Natural killer cell (primary cell): ENCODE measurements around the gene EPHB6. TPM values are rescaled to one million over a fixed set of nuclear protein-coding genes. Genes with fewer than 3 reads are reported as not detected.

Source experiments
- ATAC-seq, 3 donors: fragments of 150-1000 bp in 2 of 3; fragments of 200-7000 bp in 1 of 3; cut with Tn5 transposase; 1 replicate in 1 of 3; 2 replicates in 2 of 3; pipeline ENCODE4 v1.10.0; 2021; ENCODE audit warnings: mild to moderate bottlenecking in 2 of 3, moderate library complexity in 2 of 3
- DNase-seq, 2 donors: peaks; one replicate each; pipeline versions ENCODE4 v3.0.0 to v3.0.0-alpha.2; 2013 to 2021; ENCODE audit warnings: mixed read lengths in 1 of 2
- H3K27ac ChIP-seq: one replicate; pipeline ENCODE4 v1.5.1; 2013; ENCODE audit warnings: mild to moderate bottlenecking, low read length
- H3K27me3 ChIP-seq: one replicate; pipeline ENCODE4 v1.6.1; 2013; ENCODE audit warnings: low read length; ENCODE audit not compliant: control insufficient read depth, insufficient read depth
- H3K36me3 ChIP-seq: one replicate; pipeline ENCODE4 v1.6.1; 2013; ENCODE audit warnings: low read length; ENCODE audit not compliant: control insufficient read depth, insufficient read depth
- H3K4me1 ChIP-seq: one replicate; pipeline ENCODE4 v1.6.1; 2013; ENCODE audit warnings: low read length; ENCODE audit not compliant: control insufficient read depth, insufficient read depth
- H3K4me3 ChIP-seq: one replicate; pipeline ENCODE4 v1.5.1; 2013; ENCODE audit warnings: low read length
- H3K9me3 ChIP-seq: one replicate; pipeline ENCODE4 v1.6.1; 2013; ENCODE audit warnings: low read length; ENCODE audit not compliant: control insufficient read depth, insufficient read depth
- H3K27ac Mint-ChIP-seq, 2 donors: one replicate each; pipeline ENCODE4 v1.8.0; 2022; ENCODE audit warnings: mild to moderate bottlenecking in 2 of 2, mixed read lengths in 2 of 2, moderate library complexity in 1 of 2
- H3K27me3 Mint-ChIP-seq, 2 donors: one replicate each; pipeline ENCODE4 v1.8.0; 2022; ENCODE audit warnings: low read depth in 2 of 2, mixed read lengths in 2 of 2
- H3K36me3 Mint-ChIP-seq: one replicate; pipeline ENCODE4 v1.8.0; 2022; ENCODE audit warnings: mixed read lengths
- H3K4me1 Mint-ChIP-seq, 2 donors: one replicate each; pipeline ENCODE4 v1.8.0; 2022; ENCODE audit warnings: mixed read lengths in 2 of 2
- H3K4me3 Mint-ChIP-seq: one replicate; pipeline ENCODE4 v1.8.0; 2022; ENCODE audit warnings: mild to moderate bottlenecking, moderate library complexity, mixed read lengths
- H3K9me3 Mint-ChIP-seq, 2 donors: one replicate each; pipeline ENCODE4 v1.8.0; 2022; ENCODE audit warnings: mixed read lengths in 2 of 2
- CTCF ChIP-seq: fragments of 200-600 bp; IDR thresholded peaks from one replicate; pipeline ENCODE4 v1.8.0; 2022; ENCODE audit warnings: antibody characterized with exemption
- WGBS: methylation state at CpG from one replicate; pipeline ENCODE4 v1.1.7; 2013; ENCODE audit warnings: missing lambda C conversion rate; ENCODE audit not compliant: insufficient coverage; 5-methylcytosine and 5-hydroxymethylcytosine counted together
- intact Hi-C: fragments of 100-400 bp; cut with micrococcal nuclease; formaldehyde crosslinking; loops from one replicate; pipeline ENCODE4 v1.14.2; 2022
- total RNA-seq, 4 donors: library from RNA; stranded (reverse); fragments of 120-200 nt in 1 of 4; gene quantifications; one replicate each; pipeline versions ENCODE4 v1.2.3 to v1.2.4, GENCODE V29; 2013 to 2022

The EPHB6 gene
- total RNA-seq, 3 donors from 2014 or later (not counting 1 experiment from before 2014, with no cell fraction given): 2.3 to 6.8 (median 6.5) TPM

DNA sequence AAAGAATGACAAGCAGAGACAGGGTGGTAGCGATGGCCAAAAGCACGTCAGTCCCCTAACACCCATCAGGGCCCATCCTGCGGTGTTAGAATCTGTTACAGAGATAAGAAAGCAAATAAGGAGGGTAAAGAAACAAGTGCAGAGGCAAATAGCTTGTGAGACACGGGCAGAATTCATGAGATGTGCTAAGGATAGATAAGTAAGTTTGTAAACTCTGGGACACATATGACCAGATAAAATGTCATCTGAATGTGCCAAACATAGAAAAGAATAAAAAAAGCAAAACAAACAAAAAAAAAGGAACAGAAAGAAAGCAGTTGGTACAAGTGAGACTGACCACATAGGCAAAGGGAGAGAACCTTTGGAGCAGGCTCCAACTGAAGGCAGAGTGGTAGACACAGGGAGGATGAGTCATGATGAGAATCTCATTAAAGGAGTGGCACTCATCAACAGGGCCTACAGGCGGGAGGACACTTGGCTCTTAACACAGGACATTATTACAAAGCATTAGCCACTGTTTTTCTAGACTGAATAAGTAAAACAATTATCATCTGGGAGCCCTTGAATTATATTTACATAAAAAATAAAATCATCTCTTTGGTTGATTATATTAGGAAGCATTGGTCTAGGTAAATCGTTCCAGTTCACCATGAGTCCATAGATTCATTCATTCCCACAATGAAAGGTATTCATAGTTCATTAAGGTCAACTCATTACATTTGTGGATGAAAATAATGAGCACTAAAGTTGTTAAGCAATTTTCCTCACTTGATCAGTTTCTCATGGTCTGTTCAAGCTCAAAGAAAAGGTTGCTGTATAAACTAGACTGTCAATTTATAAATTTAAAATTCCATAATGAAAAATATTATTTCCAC, 21.5 kb upstream of the EPHB6 start:
- Mint-ChIP-seq H3K4me1 (no peaks in the 10 kb centered on the region), H3K36me3 (no peaks in the 10 kb centered on the region), H3K27me3 (peaks cover 4 to 17% of the 10 kb centered on the region in 2 donors), H3K4me3 (no peak overlapping the region), H3K27ac (no peak overlapping the region), H3K9me3 (no peaks in the 10 kb centered on the region)
- ATAC-seq: peak in 1 of 3 donors; percentile 3
- no peaks in the 10 kb centered on the region for H3K27me3 ChIP-seq
- H3K4me3 ChIP-seq: no peak overlapping the region
- intact Hi-C loops: loop anchor here (10.0 kb wide), 1 partner anchor 59 kb away; the partner anchor contains the start of gene PRSS2
- no peaks in the 10 kb centered on the region for H3K9me3 ChIP-seq
- no peak overlapping the region for H3K27ac ChIP-seq
- no peak for DNase-seq
- no peak for TF ChIP-seq CTCF
- H3K4me1 ChIP-seq: no peaks in the 10 kb centered on the region
- 78% methylated on average over 4 of the region's 6 CpGs for WGBS
- H3K36me3 ChIP-seq: no peaks in the 10 kb centered on the region

GRCh38 chr7:142835487-142835886, 19.4 kb upstream of the EPHB6 start:
- DNase-seq: peak in 1 of 2 donors; percentile 58

DNA sequence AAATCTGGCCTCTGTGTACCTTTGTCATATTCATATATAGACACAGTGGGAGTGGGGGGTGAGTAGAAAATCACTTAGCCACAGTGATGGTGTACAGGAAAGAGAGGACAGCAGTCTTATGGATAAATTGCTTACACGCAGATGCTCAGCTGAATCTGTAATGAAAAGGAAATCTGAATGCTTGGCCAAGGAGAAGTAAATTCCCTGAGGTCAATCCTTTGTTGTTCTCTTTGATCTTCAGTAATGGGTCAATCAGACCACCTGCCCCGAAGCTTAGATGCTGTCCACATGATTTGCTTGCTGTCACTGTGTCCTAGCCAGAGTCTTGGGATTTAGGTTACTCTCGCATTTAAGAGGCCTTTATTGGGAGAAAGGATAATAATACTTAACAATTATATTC, 18.4 kb upstream of the EPHB6 start:
- ATAC-seq: no peak

More at GRCh38 chr7:142835487-142835886, 19.4 kb upstream of the EPHB6 start:
- no peaks in the 10 kb centered on the region for H3K36me3 ChIP-seq
- H3K27me3 ChIP-seq: no peaks in the 10 kb centered on the region
- no peak for TF ChIP-seq CTCF
- H3K4me3 ChIP-seq: no peak overlapping the region
- no peaks in the 10 kb centered on the region for H3K4me1 ChIP-seq
- Mint-ChIP-seq H3K27ac (no peak overlapping the region), H3K4me3 (no peak overlapping the region), H3K36me3 (no peaks in the 10 kb centered on the region), H3K27me3 (peaks cover 0 to 11% of the 10 kb centered on the region in 2 donors), H3K4me1 (no peaks in the 10 kb centered on the region), H3K9me3 (no peaks in the 10 kb centered on the region)
- intact Hi-C loops: loop anchor here (10.0 kb wide), 1 partner anchor 61 kb away; the partner anchor contains the start of gene PRSS2
- no peak overlapping the region for H3K27ac ChIP-seq
- no peaks in the 10 kb centered on the region for H3K9me3 ChIP-seq
- no peak for ATAC-seq
- 47% methylated on average over 3 of the region's 3 CpGs for WGBS

More for the DNA sequence above, 18.4 kb upstream of the EPHB6 start:
- Mint-ChIP-seq H3K4me1 (no peaks in the 10 kb centered on the region), H3K36me3 (no peaks in the 10 kb centered on the region), H3K27ac (no peak overlapping the region), H3K27me3 (peaks cover 0 to 2% of the 10 kb centered on the region in 2 donors), H3K9me3 (no peaks in the 10 kb centered on the region), H3K4me3 (no peak overlapping the region)
- Histone ChIP-seq H3K27me3 (no peaks in the 10 kb centered on the region), H3K36me3 (no peaks in the 10 kb centered on the region), H3K4me3 (no peak overlapping the region), H3K4me1 (no peaks in the 10 kb centered on the region), H3K27ac (no peak overlapping the region), H3K9me3 (no peaks in the 10 kb centered on the region)
- no peak for DNase-seq
- intact Hi-C loops: loop anchor here (10.0 kb wide), 1 partner anchor 62 kb away; the partner anchor contains the start of gene PRSS2
- 85% methylated on average over 2 of the region's 3 CpGs for WGBS
- TF ChIP-seq CTCF: no peak
